Measurements from ENCODE around the gene PPP1R8.
"Not testable (repeated sequence)": the region's sequence is repeated elsewhere in the genome, so short reads cannot be mapped to it uniquely, and the experiment has no call there.

Gene PPP1R8

GRCh38 chr1:27816921-27817630, 13.5 kb upstream of the PPP1R8 start:
- peak; percentile 68 for DNase-seq (ENCODE audit: low read depth)
- TF ChIP-seq CTCF (conservative IDR thresholded peaks at IDR 0.05; ENCODE audit: control insufficient read depth, insufficient read depth, low read depth, low read length) = no peak
- H3K4me3 ChIP-seq (ENCODE audit: control insufficient read depth, low read depth, low read length) = no peak overlapping the region

- TF ChIP-seq CTCF (conservative IDR thresholded peaks at IDR 0.05; ENCODE audit: control insufficient read depth, insufficient read depth, low read depth, low read length) = no peak
- H3K4me3 ChIP-seq (ENCODE audit: control insufficient read depth, low read depth, low read length) = no peak overlapping the region
- no peak for DNase-seq (ENCODE audit: low read depth)
These were observed 8.7 kb upstream of the PPP1R8 start for GRCh38 chr1:27821761-27822315.

GRCh38 chr1:27823784-27824183, 6.8 kb upstream of the PPP1R8 start:
- no peak overlapping the region for H3K4me3 ChIP-seq (ENCODE audit: control insufficient read depth, low read depth, low read length)
- TF ChIP-seq CTCF (conservative IDR thresholded peaks at IDR 0.05; ENCODE audit: control insufficient read depth, insufficient read depth, low read depth, low read length) = no peak
- DNase-seq (ENCODE audit: low read depth) = no peak

- DNase-seq (ENCODE audit: low read depth) = no peak
- H3K4me3 ChIP-seq (ENCODE audit: control insufficient read depth, low read depth, low read length) = no peak overlapping the region
- no peak for TF ChIP-seq CTCF (conservative IDR thresholded peaks at IDR 0.05; ENCODE audit: control insufficient read depth, insufficient read depth, low read depth, low read length)
These were observed 6.2 kb upstream of the PPP1R8 start for GRCh38 chr1:27824411-27824810.

- H3K4me3 ChIP-seq (ENCODE audit: control insufficient read depth, low read depth, low read length); DNase-seq (ENCODE audit: low read depth): not testable (repeated sequence)
These were observed 1.1 kb upstream of the PPP1R8 start for GRCh38 chr1:27829339-27829960.

GRCh38 chr1:27831568-27832410, 1.2 kb downstream of the PPP1R8 start:
- peak; percentile 21 for DNase-seq (ENCODE audit: low read depth)
- peak overlapping the region; percentile 96 for H3K4me3 ChIP-seq (ENCODE audit: control insufficient read depth, low read depth, low read length)
- no peak for TF ChIP-seq CTCF (conservative IDR thresholded peaks at IDR 0.05; ENCODE audit: control insufficient read depth, insufficient read depth, low read depth, low read length)

Data from fibroblast of mammary gland (primary cell).